NCI-H2227 (cell line): ENCODE results near the gene GGTLC1.

Experiments
- DNase-seq: peaks from one replicate; lab custom pipeline; 2025; ENCODE audit not compliant: unreplicated experiment; lab: John Stamatoyannopoulos, UW

Gene GGTLC1

GRCh38 chr20:23966927-23967615 is 21.5 kb downstream of the GGTLC1 start:
- DNase-seq = no peak

DNA sequence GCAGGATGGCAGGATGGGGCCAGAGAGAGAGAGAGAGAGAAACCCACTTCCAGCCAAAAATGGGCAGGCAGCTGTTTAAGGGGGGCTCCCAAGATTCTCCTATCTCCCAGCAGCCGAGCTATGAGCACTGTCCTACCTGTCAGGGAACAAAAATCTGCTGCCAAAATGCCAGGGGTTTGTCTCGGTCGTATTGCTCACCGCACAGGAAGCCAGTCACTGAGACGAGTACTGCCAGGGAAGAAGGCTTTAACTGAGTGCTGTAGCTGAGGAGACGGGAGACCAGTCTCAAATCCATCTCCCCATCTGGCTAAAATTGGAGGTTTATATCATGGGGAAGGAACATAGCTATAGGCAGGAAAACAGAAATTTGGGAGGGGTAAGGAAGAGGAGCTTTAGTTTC is 22.3 kb downstream of the GGTLC1 start:
- no peak for DNase-seq

DNA sequence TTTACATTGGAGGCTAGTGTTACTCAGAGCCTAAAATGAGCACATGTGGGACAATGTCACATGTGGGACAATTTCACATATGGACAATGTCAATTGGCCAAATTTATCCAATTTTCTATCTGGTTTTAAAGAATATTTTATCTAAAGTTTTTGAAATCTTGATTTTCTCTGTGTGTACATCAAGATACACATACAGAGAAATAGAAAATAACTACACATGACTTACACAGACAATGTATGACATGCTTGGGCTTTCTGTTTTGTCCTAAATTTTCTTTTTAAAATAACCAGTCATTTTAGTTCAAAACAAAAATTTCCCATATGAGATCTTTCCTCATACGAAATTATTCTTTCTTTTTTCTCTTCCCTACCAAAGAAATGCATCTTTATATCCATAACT is 24.6 kb downstream of the GGTLC1 start:
- no peak for DNase-seq

DNA sequence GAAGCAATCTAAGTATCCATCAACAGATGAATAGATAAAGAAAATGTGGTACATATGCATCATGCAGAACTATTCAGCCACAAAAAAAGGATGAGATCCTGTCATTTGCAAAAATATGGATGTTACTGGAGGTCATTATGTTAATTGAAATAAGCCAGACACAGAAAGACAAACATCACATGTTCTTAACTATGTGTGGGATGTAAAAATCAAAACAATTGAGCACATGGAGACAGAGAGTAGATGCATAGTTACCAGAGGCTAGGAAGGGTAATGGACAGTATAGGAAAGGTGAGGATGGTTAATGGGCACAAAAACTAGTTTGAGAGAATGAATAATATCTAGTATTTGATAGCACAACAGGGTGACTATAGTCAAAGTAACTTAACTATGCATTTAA is 26.3 kb downstream of the GGTLC1 start:
- DNase-seq = no peak

GRCh38 chr20:23959054-23959453 is 29.5 kb downstream of the GGTLC1 start:
- DNase-seq = no peak

DNA sequence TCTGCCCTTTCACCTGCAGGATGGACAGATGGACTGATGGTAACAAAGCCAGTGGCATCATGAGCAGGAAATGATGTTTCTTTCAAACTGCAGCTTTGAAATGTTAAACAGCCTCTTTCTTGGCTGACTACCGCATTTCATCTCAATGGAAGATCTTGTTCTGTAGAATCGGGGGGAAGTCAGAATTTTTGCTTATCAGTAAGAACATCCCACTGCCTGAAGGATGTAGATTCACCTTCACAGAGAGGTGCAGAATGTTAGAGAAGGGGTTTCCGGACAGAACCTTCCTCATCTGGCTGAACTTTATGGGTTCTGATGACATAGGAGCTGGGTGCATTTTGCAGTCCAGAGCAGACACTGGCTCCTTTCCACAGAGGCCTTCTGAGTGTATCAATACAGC is 32.7 kb downstream of the GGTLC1 start:
- no peak for DNase-seq

GRCh38 chr20:23954008-23954745 is 34.4 kb downstream of the GGTLC1 start:
- DNase-seq = no peak

DNA sequence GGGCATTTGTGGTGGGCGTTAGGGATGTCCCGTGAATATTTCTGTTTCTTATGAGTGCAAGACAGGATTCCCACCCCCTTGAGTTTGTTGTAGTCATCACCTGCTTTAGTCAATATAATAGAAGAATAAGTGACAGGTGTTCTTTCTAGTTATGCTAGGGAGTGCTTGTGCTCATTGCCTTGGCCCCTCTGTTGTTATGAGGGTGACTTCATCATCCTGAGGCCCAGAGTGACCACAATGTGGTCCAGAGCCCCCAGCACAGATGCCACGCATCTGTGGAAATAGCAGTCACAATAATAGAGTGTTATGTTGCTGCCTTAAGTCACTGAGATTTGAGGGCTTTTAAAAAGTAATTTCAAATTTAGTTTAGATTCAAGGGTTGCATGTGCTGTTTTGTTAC is 42.4 kb downstream of the GGTLC1 start:
- DNase-seq = no peak

DNA sequence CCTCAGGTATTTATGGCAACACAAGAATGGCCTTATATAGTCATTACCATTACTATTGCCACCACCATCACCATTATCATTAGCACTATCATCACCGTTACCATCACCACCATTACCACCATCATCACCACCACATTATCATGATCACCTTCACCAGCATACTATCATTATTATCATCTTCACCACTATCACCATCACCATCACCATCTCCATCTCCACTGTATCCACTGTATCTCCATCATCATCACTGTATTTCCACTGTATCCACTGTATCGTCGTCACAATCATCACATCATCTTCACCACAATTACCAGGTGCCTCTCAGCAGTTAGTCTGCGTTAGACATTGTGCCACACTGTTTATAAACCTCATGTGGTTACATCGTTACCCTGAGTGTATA is 45.3 kb downstream of the GGTLC1 start:
- DNase-seq = no peak

DNA sequence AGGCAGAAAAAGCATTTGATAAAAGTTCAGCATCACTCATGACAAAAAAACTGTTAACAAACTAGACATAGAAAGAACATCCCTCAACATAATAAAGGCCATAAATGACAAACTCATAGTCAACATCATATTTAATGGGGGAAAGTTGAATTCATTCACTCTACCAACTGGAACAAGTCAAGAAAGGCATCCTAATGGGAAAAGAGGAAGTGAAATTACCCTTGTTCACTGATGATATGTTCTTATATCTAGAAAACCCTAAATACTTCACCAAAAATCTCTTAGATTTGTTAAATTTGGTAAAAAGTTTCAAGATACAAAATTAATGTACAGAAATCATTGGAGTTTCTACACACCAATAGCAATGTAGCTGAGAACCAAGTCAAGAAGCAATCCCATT is 48.9 kb downstream of the GGTLC1 start:
- no peak for DNase-seq

- no peak for DNase-seq
Observed at GRCh38 chr20:23939063-23939462, 49.5 kb downstream of the GGTLC1 start.

DNA sequence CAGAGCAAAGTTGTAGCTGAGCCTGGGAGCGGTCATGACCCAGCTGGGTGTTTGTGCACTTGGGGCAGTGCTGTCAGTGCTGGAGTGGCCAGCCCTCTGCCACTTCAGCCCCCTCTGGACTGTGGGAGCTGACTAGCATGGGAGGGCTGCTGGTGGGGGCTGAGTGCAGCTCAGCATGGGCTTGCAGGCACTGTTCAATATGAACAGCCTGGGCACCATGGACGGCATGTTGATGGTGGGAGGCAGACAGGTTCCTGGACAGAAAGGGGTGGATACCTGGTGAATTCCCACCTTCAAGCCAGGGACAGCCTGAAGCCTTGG is 50.5 kb downstream of the GGTLC1 start:
- DNase-seq = no peak

GRCh38 chr20:23937303-23938117 is 51.1 kb downstream of the GGTLC1 start:
- DNase-seq = no peak
